ENCODE measurements around the gene COLEC11. TPM values are rescaled to one million over a fixed set of nuclear protein-coding genes. Genes with fewer than 3 reads are reported as not detected.

Gene COLEC11
- total RNA-seq, 1 experiment from 2014 or later, result 0.20 TPM

GRCh38 chr2:3597567-3597966 is 2.7 kb downstream of the COLEC11 start:
- Histone ChIP-seq H3K36me3 (no peaks in the 10 kb centered on the region), H3K9me3 (replicated peaks) (no peaks in the 10 kb centered on the region), H3K4me3 (no peak overlapping the region), H3K27me3 (no peaks in the 10 kb centered on the region), H3K27ac (no peak overlapping the region), H3K4me1 (no peaks in the 10 kb centered on the region)
- no peak for DNase-seq

- Histone ChIP-seq H3K27me3 (no peaks in the 10 kb centered on the region; the same call in 1 of the 2 replicates), H3K9me3 (replicated peaks) (no peaks in the 10 kb centered on the region), H3K36me3 (no peaks in the 10 kb centered on the region), H3K27ac (no peak overlapping the region), H3K4me3 (no peak overlapping the region), H3K4me1 (no peaks in the 10 kb centered on the region)
- no peak for DNase-seq
Measured at GRCh38 chr2:3598197-3598910, 3.4 kb downstream of the COLEC11 start.

GRCh38 chr2:3598912-3599854 is 4.3 kb downstream of the COLEC11 start:
- Histone ChIP-seq H3K27ac (no peak overlapping the region), H3K4me1 (no peaks in the 10 kb centered on the region), H3K4me3 (no peak overlapping the region), H3K27me3 (no peaks in the 10 kb centered on the region; the same call in 1 of the 2 replicates), H3K36me3 (no peaks in the 10 kb centered on the region), H3K9me3 (replicated peaks) (no peaks in the 10 kb centered on the region)
- no peak for DNase-seq

GRCh38 chr2:3600256-3600855 is 5.4 kb downstream of the COLEC11 start:
- H3K4me3 ChIP-seq, result no peak overlapping the region
- H3K4me1 ChIP-seq, result no peaks in the 10 kb centered on the region
- DNase-seq, result no peak

GRCh38 chr2:3601561-3602271 is 6.8 kb downstream of the COLEC11 start:
- H3K9me3 ChIP-seq (replicated peaks), result no peaks in the 10 kb centered on the region
- no peak overlapping the region for H3K4me3 ChIP-seq
- H3K27ac ChIP-seq, result no peak overlapping the region
- no peaks in the 10 kb centered on the region for H3K4me1 ChIP-seq
- H3K36me3 ChIP-seq, result no peaks in the 10 kb centered on the region
- DNase-seq, result no peak
- H3K27me3 ChIP-seq, result no peaks in the 10 kb centered on the region; the same call in 1 of the 2 replicates

More at GRCh38 chr2:3600256-3600855, 5.4 kb downstream of the COLEC11 start:
- Histone ChIP-seq H3K9me3 (replicated peaks) (no peaks in the 10 kb centered on the region), H3K27ac (no peak overlapping the region), H3K36me3 (no peaks in the 10 kb centered on the region), H3K27me3 (no peaks in the 10 kb centered on the region; the same call in 1 of the 2 replicates)

- peak; percentile 41 to 45 for DNase-seq
- Histone ChIP-seq H3K27me3 (no peaks in the 10 kb centered on the region; the same call in 1 of the 2 replicates), H3K4me3 (peak overlapping the region; percentile 7), H3K4me1 (no peaks in the 10 kb centered on the region), H3K36me3 (no peaks in the 10 kb centered on the region), H3K27ac (no peak overlapping the region), H3K9me3 (replicated peaks) (no peaks in the 10 kb centered on the region)
Measured at GRCh38 chr2:3602553-3603339, 7.8 kb downstream of the COLEC11 start.

GRCh38 chr2:3603536-3604206 is 8.8 kb downstream of the COLEC11 start:
- H3K36me3 ChIP-seq, result no peaks in the 10 kb centered on the region
- H3K4me1 ChIP-seq, result no peaks in the 10 kb centered on the region
- no peak overlapping the region for H3K27ac ChIP-seq
- no peaks in the 10 kb centered on the region; the same call in 1 of the 2 replicates for H3K27me3 ChIP-seq
- DNase-seq, result no peak
- no peak overlapping the region for H3K4me3 ChIP-seq
- H3K9me3 ChIP-seq (replicated peaks), result no peaks in the 10 kb centered on the region

GRCh38 chr2:3604207-3604877 is 9.4 kb downstream of the COLEC11 start:
- Histone ChIP-seq H3K36me3 (no peaks in the 10 kb centered on the region), H3K9me3 (replicated peaks) (no peaks in the 10 kb centered on the region), H3K27ac (no peak overlapping the region), H3K4me3 (no peak overlapping the region), H3K4me1 (no peaks in the 10 kb centered on the region), H3K27me3 (no peaks in the 10 kb centered on the region; the same call in 1 of the 2 replicates)
- no peak for DNase-seq

GRCh38 chr2:3604991-3605961 is 10.4 kb downstream of the COLEC11 start:
- Histone ChIP-seq H3K27ac (peak overlapping the region; percentile 51), H3K4me3 (peak overlapping the region; percentile 63), H3K27me3 (no peaks in the 10 kb centered on the region; the same call in 1 of the 2 replicates), H3K36me3 (no peaks in the 10 kb centered on the region), H3K9me3 (replicated peaks) (no peaks in the 10 kb centered on the region), H3K4me1 (no peaks in the 10 kb centered on the region)
- peak; percentile 94 for DNase-seq

GRCh38 chr2:3606028-3606369 is 11.1 kb downstream of the COLEC11 start:
- no peaks in the 10 kb centered on the region for H3K9me3 ChIP-seq (replicated peaks)
- H3K27ac ChIP-seq, result peak overlapping the region; percentile 51
- H3K27me3 ChIP-seq, result no peaks in the 10 kb centered on the region; the same call in 1 of the 2 replicates
- H3K36me3 ChIP-seq, result no peaks in the 10 kb centered on the region
- H3K4me1 ChIP-seq, result no peaks in the 10 kb centered on the region
- DNase-seq, result no peak
- peak overlapping the region; percentile 63 for H3K4me3 ChIP-seq

GRCh38 chr2:3606370-3607201 is 11.7 kb downstream of the COLEC11 start:
- H3K27ac ChIP-seq, result no peak overlapping the region
- H3K4me1 ChIP-seq, result no peaks in the 10 kb centered on the region
- no peak for DNase-seq

More at GRCh38 chr2:3606370-3607201, 11.7 kb downstream of the COLEC11 start:
- no peaks in the 10 kb centered on the region; the same call in 1 of the 2 replicates for H3K27me3 ChIP-seq
- H3K36me3 ChIP-seq, result no peaks in the 10 kb centered on the region
- no peaks in the 10 kb centered on the region for H3K9me3 ChIP-seq (replicated peaks)
- H3K4me3 ChIP-seq, result no peak overlapping the region

Measured in SJCRH30 (cell line).